ENCODE measurements around the gene NOC4L.
"Not testable (repeated sequence)": the region's sequence is repeated elsewhere in the genome, so short reads cannot be mapped to it uniquely, and the experiment has no call there.

NOC4L gene

DNA sequence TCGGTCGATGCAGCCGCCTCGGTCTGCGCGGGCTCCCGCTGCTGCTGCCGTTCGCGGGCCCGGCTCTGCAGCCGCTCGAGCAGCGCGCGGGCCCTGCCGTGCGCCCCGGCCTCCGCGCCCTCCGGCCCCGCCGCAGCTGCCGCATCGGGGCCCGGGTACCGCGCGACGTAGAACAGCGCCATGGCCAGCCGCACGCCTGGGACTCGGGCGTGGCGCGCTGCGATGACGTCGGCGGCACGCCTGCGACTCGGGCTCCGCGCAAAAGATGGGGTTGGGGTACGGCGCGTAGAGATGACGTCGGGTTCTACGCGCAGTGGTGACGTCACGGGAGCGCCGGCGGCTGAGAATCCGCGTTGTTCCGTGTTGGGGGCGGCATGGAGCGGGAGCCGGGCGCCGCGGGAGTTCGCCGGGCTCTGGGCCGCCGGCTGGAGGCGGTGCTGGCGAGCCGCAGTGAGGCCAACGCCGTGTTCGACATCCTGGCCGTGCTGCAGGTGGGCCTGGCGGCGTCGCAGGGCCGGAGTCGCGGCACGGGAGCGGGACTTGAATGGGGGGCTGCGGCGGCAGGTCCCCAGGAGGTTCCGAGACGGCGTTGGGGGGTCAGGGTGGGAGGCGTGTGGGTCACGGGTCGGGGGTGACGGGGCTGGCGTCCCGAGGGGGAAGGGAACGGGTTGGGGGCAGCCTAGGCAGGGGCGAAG lies at the start of gene NOC4L, which contains the start of gene DDX51:
NOC4L (plus strand) TSS at position 343 of the 695 bp plus-strand sequence; CDS start at position 375, 32 bp downstream.
DDX51 (minus strand) TSS at position 205 of the 695 bp plus-strand sequence; CDS start at position 182, 23 bp downstream.
- in situ Hi-C loops (cut with HindIII; ENCODE audit: low sequenced_read_pairs) = no loop called here

DNA sequence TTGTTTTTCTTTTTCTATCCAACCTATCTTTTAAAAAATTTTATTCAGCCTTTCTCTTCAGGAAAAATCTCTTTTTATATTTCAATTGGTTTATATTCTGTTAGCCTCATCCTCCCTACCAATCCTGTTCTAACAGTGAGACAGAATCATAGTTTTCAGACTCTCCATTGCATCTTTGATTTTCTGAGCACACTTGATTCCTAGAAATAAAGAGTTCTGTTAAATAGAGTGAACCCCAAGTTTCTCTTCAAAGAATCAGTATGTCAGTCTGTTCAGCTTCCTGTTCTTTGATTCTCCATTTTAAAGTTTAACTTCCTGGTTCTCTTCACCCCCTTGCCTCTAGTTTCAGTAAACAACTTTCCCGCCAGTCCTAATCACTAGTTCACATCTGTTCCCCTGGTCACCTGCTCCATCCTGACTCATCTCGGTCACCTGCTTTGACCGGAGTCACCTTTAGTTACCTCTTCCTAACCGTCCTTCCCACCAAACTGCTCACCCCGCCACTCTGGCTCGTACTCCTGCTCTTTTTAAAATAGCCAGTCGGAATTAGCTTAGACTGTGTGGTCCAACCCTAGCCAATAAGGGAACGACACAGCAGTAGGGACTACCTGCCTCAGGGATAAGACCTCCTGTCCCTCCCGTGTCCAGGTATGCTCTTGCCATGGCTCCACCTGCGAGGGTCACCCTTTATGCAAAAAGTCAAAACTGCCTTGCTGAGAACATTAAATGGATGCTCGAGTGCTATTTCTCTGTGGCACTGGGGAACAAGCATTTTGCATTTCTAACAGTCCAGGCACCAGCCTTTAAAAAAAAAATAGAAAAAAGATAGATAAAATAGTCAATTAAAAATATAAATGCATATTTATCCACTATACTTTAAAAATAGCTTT lies 48.5 kb upstream of the NOC4L start:
- DNase-seq (ENCODE audit: low read depth) = no peak
- TF ChIP-seq, protein P1, sequence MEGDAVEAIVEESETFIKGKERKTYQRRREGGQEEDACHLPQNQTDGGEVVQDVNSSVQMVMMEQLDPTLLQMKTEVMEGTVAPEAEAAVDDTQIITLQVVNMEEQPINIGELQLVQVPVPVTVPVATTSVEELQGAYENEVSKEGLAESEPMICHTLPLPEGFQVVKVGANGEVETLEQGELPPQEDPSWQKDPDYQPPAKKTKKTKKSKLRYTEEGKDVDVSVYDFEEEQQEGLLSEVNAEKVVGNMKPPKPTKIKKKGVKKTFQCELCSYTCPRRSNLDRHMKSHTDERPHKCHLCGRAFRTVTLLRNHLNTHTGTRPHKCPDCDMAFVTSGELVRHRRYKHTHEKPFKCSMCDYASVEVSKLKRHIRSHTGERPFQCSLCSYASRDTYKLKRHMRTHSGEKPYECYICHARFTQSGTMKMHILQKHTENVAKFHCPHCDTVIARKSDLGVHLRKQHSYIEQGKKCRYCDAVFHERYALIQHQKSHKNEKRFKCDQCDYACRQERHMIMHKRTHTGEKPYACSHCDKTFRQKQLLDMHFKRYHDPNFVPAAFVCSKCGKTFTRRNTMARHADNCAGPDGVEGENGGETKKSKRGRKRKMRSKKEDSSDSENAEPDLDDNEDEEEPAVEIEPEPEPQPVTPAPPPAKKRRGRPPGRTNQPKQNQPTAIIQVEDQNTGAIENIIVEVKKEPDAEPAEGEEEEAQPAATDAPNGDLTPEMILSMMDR (IDR thresholded peaks at IDR 0.05; ENCODE audit: low read depth, low read length, missing control alignments) = no peak
- no peak overlapping the region for H3K4me3 ChIP-seq (ENCODE audit: low read depth, low read length)
- in situ Hi-C loops (cut with HindIII; ENCODE audit: low sequenced_read_pairs) = no loop called here

More for the DNA sequence above, at the start of gene NOC4L, which contains the start of gene DDX51:
- TF ChIP-seq, protein P1 (IDR thresholded peaks at IDR 0.05; ENCODE audit: low read depth, low read length, missing control alignments) = no peak
- peak within 1 kb of the TSS; percentile 86 for H3K4me3 ChIP-seq (ENCODE audit: low read depth, low read length)
- peak; percentile 81 for DNase-seq (ENCODE audit: low read depth)

DNA sequence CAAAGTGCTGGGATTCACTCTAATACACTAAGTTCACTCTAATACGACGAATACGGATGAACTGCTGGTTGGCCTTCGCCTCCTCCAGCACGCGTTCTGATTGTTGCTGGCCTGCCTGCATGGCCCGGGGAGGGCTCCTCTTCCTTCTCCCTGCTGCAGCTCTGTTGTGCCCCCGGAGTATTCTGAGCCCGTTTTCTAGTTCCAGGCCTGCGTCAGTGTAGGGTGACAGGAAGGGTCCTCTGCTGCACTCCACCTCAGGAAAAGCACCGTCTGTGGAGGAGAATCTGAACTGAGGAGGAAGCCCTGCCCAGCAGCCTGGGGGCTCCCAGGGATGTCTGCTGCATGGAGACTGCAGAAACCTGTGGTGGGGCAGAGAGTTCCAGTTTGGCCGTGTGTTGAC lies 44.5 kb upstream of the NOC4L start:
- in situ Hi-C loops (cut with HindIII; ENCODE audit: low sequenced_read_pairs) = no loop called here
- no peak for DNase-seq (ENCODE audit: low read depth)
- H3K4me3 ChIP-seq (ENCODE audit: low read depth, low read length) = no peak overlapping the region
- TF ChIP-seq, protein P1 (IDR thresholded peaks at IDR 0.05; ENCODE audit: low read depth, low read length, missing control alignments) = no peak

DNA sequence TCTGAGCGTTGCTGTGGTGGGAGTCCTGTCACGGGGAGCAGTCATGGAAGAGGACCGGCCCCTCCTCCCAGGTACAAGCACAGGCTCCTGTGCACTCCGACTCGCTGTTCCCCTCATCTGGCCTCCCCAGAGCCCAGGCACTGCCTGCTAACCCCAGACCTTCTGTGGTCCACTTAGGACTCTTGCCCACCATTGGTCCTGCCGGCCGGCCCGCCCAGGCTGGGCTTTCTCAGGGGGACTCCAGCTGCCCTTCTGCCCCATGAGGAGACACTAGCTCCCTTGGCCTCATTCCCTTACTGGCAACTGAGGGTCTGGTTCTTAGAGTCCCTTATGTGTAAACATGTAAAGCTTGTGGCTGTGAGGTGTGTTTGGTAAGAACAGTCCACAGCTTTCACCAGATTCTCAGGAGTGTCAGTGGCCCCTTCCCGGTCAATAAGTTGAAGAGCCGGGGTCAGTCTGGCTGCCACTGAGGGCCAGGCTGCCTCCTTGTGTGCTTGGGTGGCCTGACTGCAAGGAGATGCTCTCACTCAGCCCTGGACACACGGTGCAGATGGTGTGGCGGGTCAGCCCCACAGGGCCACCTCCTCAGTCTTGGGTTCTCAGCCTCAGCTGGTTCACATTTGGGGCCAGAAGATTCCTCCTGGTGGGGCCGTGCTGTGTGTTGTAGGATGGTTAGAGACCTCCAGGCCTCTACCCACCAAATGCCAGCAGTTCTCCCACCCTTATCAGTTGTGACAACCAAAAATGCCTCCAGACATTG lies 43.8 kb upstream of the NOC4L start:
- in situ Hi-C loops (cut with HindIII; ENCODE audit: low sequenced_read_pairs) = no loop called here
- no peak for DNase-seq (ENCODE audit: low read depth)
- TF ChIP-seq, protein P1 (IDR thresholded peaks at IDR 0.05; ENCODE audit: low read depth, low read length, missing control alignments) = no peak
- H3K4me3 ChIP-seq (ENCODE audit: low read depth, low read length) = no peak overlapping the region

DNA sequence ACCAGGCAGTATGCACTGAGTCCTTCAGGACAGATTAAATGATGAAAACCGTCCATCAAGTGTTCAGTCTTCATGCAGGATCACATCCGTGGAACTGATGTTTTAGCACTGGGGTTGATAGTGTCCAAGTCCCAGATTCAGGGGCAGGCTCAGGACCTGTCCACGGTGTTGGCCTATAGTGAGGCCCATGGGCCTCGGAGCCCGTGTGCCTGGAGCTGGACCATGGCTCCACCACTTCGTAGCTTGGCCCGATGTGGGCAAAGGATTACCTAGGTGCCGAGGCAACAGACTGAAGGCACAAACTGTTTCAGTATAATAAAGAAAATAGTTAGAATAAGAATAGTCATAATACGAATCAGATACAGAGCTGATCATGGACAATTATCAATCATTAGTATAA lies 42.0 kb upstream of the NOC4L start:
- no peak for DNase-seq (ENCODE audit: low read depth)
- no peak overlapping the region for H3K4me3 ChIP-seq (ENCODE audit: low read depth, low read length)
- TF ChIP-seq, protein P1 (IDR thresholded peaks at IDR 0.05; ENCODE audit: low read depth, low read length, missing control alignments) = no peak
- in situ Hi-C loops (cut with HindIII; ENCODE audit: low sequenced_read_pairs) = no loop called here

DNA sequence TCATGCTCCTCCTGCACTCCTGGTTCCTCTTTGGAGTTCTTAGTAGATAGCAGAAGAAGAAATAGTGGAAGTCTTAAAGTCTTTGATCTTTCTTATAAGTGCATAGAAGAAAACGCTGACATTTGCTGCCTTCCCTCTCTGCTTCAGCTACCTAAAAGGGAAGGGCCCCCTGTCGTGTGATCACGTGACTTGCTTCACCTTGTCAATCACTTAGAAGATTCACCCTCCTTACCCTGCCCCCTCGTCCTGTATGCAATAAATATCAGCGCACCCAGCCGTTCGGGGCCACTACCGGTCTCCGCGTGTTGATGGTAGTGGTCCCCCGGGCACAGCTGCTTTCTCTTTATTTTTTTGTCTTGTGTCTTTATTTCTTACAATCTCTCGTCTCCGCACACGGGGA lies 41.2 kb upstream of the NOC4L start:
- DNase-seq (ENCODE audit: low read depth); H3K4me3 ChIP-seq (ENCODE audit: low read depth, low read length); in situ Hi-C loops (cut with HindIII; ENCODE audit: low sequenced_read_pairs): not testable (repeated sequence)

All from astrocyte of the cerebellum (primary cell).